Mesothelial cell of epicardium (in vitro differentiated cells): ENCODE data around the gene HDAC4. TPM values are rescaled to one million over a fixed set of nuclear protein-coding genes. Genes with fewer than 3 reads are reported as not detected.

Source experiments
- DNase-seq, 2 experiments: peaks; one replicate each; pipeline ENCODE4 v3.0.0; 2021; ENCODE audit warnings: low spot score in 2 of 2; ENCODE audit not compliant: unreplicated experiment in 2 of 2
- H3K27ac Mint-ChIP-seq: 2 replicates; pipeline ENCODE4 v1.8.0; 2021; ENCODE audit warnings: mixed read lengths
- H3K27me3 Mint-ChIP-seq: 2 replicates; pipeline ENCODE4 v1.8.0; 2021; ENCODE audit warnings: low read depth, mixed read lengths
- H3K36me3 Mint-ChIP-seq: 2 replicates; pipeline ENCODE4 v1.8.0; 2021; ENCODE audit warnings: mixed read lengths
- H3K4me1 Mint-ChIP-seq: 2 replicates; pipeline ENCODE4 v1.8.0; 2021; ENCODE audit warnings: mixed read lengths
- H3K4me3 Mint-ChIP-seq: 2 replicates; pipeline ENCODE4 v1.8.0; 2021; ENCODE audit warnings: mild to moderate bottlenecking, moderate library complexity, mixed read lengths
- H3K9me3 Mint-ChIP-seq: 2 replicates; pipeline ENCODE4 v1.8.0; 2021; ENCODE audit warnings: mixed read lengths
- total RNA-seq: library from RNA; stranded (reverse); gene quantifications from 3 replicates; pipeline ENCODE4 v1.2.1, GENCODE V29; 2021
- TF ChIP-seq, protein P1 (sequence below): fragments of 200-600 bp; sonication (generic); IDR thresholded peaks from one replicate; pipeline ENCODE4 v1.5.0; 2021; ENCODE audit warnings: antibody characterized with exemption; ENCODE audit not compliant: unreplicated experiment

Gene HDAC4
- total RNA-seq, 1 donor from 2014 or later, result 59.2 TPM

GRCh38 chr2:239181074-239181902 is 219.5 kb downstream of the HDAC4 start:
- DNase-seq, result peak in 1 of 2 experiments; percentile 12
- TF ChIP-seq, protein P1, sequence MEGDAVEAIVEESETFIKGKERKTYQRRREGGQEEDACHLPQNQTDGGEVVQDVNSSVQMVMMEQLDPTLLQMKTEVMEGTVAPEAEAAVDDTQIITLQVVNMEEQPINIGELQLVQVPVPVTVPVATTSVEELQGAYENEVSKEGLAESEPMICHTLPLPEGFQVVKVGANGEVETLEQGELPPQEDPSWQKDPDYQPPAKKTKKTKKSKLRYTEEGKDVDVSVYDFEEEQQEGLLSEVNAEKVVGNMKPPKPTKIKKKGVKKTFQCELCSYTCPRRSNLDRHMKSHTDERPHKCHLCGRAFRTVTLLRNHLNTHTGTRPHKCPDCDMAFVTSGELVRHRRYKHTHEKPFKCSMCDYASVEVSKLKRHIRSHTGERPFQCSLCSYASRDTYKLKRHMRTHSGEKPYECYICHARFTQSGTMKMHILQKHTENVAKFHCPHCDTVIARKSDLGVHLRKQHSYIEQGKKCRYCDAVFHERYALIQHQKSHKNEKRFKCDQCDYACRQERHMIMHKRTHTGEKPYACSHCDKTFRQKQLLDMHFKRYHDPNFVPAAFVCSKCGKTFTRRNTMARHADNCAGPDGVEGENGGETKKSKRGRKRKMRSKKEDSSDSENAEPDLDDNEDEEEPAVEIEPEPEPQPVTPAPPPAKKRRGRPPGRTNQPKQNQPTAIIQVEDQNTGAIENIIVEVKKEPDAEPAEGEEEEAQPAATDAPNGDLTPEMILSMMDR, result no peak
- Mint-ChIP-seq H3K4me1 (peaks cover 29% of the 10 kb centered on the region), H3K27me3 (no peaks in the 10 kb centered on the region), H3K27ac (peak overlapping the region; percentile 93), H3K9me3 (peaks cover 10% of the 10 kb centered on the region), H3K36me3 (peaks cover 31% of the 10 kb centered on the region), H3K4me3 (peak overlapping the region; percentile 28)

- TF ChIP-seq, protein P1, result no peak
- Mint-ChIP-seq H3K27me3 (no peaks in the 10 kb centered on the region), H3K4me1 (peaks cover 29% of the 10 kb centered on the region), H3K27ac (peak overlapping the region; percentile 31), H3K36me3 (peaks cover 30% of the 10 kb centered on the region), H3K9me3 (peaks cover 11% of the 10 kb centered on the region), H3K4me3 (no peak overlapping the region)
- DNase-seq, result peak in 1 of 2 experiments; percentile 7
These were observed 220.2 kb downstream of the HDAC4 start for GRCh38 chr2:239180526-239181073.

DNA sequence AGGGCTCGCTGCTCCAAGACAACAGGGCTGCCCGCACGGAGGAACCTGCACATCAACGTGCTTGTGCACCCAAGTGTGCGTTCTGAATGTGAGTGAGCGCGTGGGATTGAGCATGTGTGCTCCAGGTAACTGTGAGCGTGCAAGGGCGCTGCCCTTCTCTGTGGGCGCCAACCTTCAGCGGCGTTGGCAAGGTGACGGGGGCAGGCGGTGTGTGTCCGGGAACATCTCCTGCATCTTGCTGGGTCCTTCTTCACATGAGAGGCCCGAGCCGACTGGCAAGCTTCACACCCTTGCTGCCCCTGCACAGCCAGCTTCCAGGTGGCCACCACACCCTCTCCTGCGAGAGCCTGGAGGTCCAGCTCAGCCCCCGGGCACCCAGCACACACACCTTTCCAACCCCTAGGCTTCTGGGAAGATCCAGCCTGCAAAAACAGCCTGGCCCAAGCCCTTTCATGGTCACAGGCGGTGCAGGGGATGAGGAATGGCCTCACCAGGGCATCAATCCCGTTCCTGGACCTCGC is 220.9 kb downstream of the HDAC4 start:
- Mint-ChIP-seq H3K4me3 (no peak overlapping the region), H3K27ac (no peak overlapping the region), H3K36me3 (peaks cover 37% of the 10 kb centered on the region), H3K27me3 (no peaks in the 10 kb centered on the region), H3K4me1 (peaks cover 32% of the 10 kb centered on the region), H3K9me3 (peaks cover 11% of the 10 kb centered on the region)
- TF ChIP-seq, protein P1, result no peak
- DNase-seq, result peak in 1 of 2 experiments; percentile 8

GRCh38 chr2:239178954-239179353 is 221.9 kb downstream of the HDAC4 start:
- Mint-ChIP-seq H3K4me3 (no peak overlapping the region), H3K27me3 (no peaks in the 10 kb centered on the region), H3K4me1 (peaks cover 32% of the 10 kb centered on the region), H3K27ac (no peak overlapping the region), H3K36me3 (peaks cover 46% of the 10 kb centered on the region), H3K9me3 (peaks cover 21% of the 10 kb centered on the region)
- TF ChIP-seq, protein P1, result no peak
- DNase-seq, result peak in 1 of 2 experiments; percentile 9

DNA sequence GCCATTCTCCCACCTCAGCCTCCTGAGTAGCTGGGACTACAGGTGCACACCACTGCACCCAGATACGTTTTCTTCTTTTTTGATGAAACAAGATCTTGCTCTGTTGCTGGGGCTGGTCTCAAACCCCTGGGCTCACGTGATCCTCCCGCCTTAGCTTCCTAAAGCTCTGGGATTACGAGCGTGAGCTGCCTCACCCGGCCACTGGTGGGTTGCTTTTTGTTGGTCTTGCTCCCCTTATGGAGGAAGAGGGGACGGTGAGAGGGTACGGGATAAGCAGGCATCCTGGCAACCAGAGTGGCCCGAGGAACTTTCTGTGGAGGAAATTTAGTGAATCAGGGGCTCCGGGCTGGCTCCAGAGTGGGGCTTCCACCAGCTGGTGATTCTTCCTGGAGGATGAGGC is 222.3 kb downstream of the HDAC4 start:
- Mint-ChIP-seq H3K4me1 (peaks cover 28% of the 10 kb centered on the region), H3K27me3 (no peaks in the 10 kb centered on the region), H3K9me3 (peaks cover 24% of the 10 kb centered on the region), H3K27ac (no peak overlapping the region), H3K36me3 (peaks cover 49% of the 10 kb centered on the region), H3K4me3 (no peak overlapping the region)
- TF ChIP-seq, protein P1, result no peak
- no peak for DNase-seq
